ENCODE measurements around the gene NRTN. TPM values are rescaled to one million over a fixed set of nuclear protein-coding genes. Genes with fewer than 3 reads are reported as not detected.

The NRTN gene
- total and polyA plus RNA-seq, 2 of the 13 experiments (the other 11 are each of a cell fraction or from before 2014, with no cell fraction given), result 4.1 to 5.3 TPM

DNA sequence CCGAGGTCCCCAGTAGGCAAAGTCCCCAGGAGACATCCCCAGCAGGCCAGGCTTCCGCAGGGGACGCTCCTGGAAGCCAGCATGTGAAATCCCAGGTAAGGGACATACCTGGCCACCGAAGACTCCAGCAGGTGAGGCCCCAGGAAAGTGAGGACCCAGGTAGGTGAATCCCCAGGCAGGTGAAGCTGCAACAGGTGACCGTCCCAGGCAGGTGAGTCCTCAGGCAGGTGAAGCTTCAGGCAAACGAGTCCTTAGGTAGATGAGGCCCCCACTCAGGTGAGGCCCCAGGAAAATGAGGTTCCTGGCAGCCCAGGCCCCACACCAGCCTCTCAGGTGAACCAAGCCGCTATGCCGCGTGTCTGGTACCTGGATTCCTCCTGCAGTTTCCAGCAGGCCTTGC, 26.3 kb downstream of the NRTN start (continued):
- no peak for TF ChIP-seq KAT7 (CRISPR knock-in tag; IDR thresholded peaks at IDR 0.05; ENCODE audit: borderline replicate concordance)
- TF ChIP-seq ZNF615 (CRISPR knock-in tag; IDR thresholded peaks at IDR 0.05; ENCODE audit: borderline replicate concordance), result no peak

DNA sequence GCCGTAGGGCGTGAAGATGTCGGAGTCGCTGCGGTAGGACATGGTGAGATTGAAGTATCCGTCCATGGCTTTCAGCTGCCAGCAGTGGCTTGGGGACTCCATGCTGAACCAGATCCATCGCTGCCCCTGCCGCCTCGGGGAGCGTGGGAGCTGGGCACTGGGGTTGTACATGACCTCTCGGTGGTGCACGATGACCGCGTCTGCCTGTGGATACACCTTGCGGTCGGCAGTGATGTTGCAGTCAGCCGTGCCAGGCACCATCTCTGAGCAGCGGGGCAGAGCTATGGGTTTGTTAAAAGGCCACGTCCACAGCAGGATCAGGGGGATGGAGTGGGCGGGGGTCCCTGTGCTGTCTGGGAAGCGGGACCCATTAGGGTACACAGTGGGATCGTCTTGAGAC, 27.2 kb downstream of the NRTN start:
- Histone ChIP-seq H3K79me2 (ENCODE audit: insufficient read depth, low read length) (peaks cover 14% of the 10 kb centered on the region), H3K4me1 (ENCODE audit: insufficient read depth, low read length) (peaks cover 54% of the 10 kb centered on the region), H3K36me3 (replicated peaks in 1 of 2; ENCODE audit: control insufficient read depth in 1 of 2, insufficient read depth in 2 of 2, low read length in 2 of 2) (peaks cover 0 to 5% of the 10 kb centered on the region in 2 experiments; a peak in 2 of 5 replicates), H2AFZ (ENCODE audit: low read length) (no peak overlapping the region), H3K4me3 (replicated peaks in 1 of 3; ENCODE audit: insufficient read depth in 1 of 3, low read depth in 2 of 3, low read length in 3 of 3) (no peak overlapping the region), H3K9me3 (ENCODE audit: low read length) (no peaks in the 10 kb centered on the region), H3K27ac (ENCODE audit: extremely low read length, insufficient read depth, low read length) (no peak overlapping the region), H3K27me3 (ENCODE audit: control insufficient read depth in 1 of 2, insufficient read depth in 2 of 2, low read length in 2 of 2) (no peaks in the 10 kb centered on the region; a peak in 1 of 5 replicates), H4K20me1 (ENCODE audit: insufficient read depth, low read length) (no peaks in the 10 kb centered on the region), H3K9ac (ENCODE audit: insufficient read depth, low read depth, low read length) (no peak overlapping the region), H3K4me2 (ENCODE audit: low read depth, low read length) (no peak overlapping the region)
- no TSS peak for BruUV-seq (replicated peaks)
- no peak for ATAC-seq
- intact Hi-C loops (cut with micrococcal nuclease; ENCODE audit: unreplicated experiment) (no loop called here), in situ Hi-C loops (cut with HindIII; ENCODE audit: extremely low pct_ligation_motif_present, low pct_unique_long_range_greater_than_20kb) (no loop called here)
- WGBS (ENCODE audit: low lambda C conversion rate), result 96% methylated on average over 15 of the region's 22 CpGs
- ChIA-PET POLR2A (interaction anchor here (0.9 kb wide), 1 partner anchor 72 kb away, joined by 3 read pairs; the partner anchor contains the start of gene NDUFA11), CTCF (ENCODE audit: low intra/inter-chr PET ratio, low total read pairs) (no interaction called here)
- no peak for TF ChIP-seq SNAI1 (CRISPR knock-in tag; IDR thresholded peaks at IDR 0.05; ENCODE audit: borderline replicate concordance)
- TF ChIP-seq, protein P1, sequence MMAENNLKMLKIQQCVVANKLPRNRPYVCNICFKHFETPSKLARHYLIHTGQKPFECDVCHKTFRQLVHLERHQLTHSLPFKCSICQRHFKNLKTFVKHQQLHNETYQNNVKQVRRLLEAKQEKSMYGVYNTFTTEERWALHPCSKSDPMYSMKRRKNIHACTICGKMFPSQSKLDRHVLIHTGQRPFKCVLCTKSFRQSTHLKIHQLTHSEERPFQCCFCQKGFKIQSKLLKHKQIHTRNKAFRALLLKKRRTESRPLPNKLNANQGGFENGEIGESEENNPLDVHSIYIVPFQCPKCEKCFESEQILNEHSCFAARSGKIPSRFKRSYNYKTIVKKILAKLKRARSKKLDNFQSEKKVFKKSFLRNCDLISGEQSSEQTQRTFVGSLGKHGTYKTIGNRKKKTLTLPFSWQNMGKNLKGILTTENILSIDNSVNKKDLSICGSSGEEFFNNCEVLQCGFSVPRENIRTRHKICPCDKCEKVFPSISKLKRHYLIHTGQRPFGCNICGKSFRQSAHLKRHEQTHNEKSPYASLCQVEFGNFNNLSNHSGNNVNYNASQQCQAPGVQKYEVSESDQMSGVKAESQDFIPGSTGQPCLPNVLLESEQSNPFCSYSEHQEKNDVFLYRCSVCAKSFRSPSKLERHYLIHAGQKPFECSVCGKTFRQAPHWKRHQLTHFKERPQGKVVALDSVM (CRISPR knock-in tag; IDR thresholded peaks at IDR 0.05), result no peak
- TF ChIP-seq ISX (CRISPR knock-in tag; conservative IDR thresholded peaks at IDR 0.05), result no peak
- TF ChIP-seq ASH2L (IDR thresholded peaks at IDR 0.05; ENCODE audit: insufficient read length, low read depth, low read length), result no peak
- TF ChIP-seq ZNF816 (CRISPR knock-in tag; IDR thresholded peaks at IDR 0.05; ENCODE audit: borderline replicate concordance), result no peak
- no peak for TF ChIP-seq ZNF484 (CRISPR knock-in tag; IDR thresholded peaks at IDR 0.05; ENCODE audit: borderline replicate concordance, low read depth)
- no peak for TF ChIP-seq HOXA7 (CRISPR knock-in tag; IDR thresholded peaks at IDR 0.05)
- no peak for TF ChIP-seq ZNF615 (CRISPR knock-in tag; IDR thresholded peaks at IDR 0.05; ENCODE audit: borderline replicate concordance)
- 0 out of 2 replicates have a peak, but pooled peaks have one; percentile 30 for TF ChIP-seq RBFOX2 (IDR thresholded peaks at IDR 0.05; ENCODE audit: low read depth, low read length)
- TF ChIP-seq FOXK1 (CRISPR knock-in tag; IDR thresholded peaks at IDR 0.05; ENCODE audit: borderline replicate concordance, low read depth), result no peak
- TF ChIP-seq ZNF232 (CRISPR knock-in tag; IDR thresholded peaks at IDR 0.05; ENCODE audit: borderline replicate concordance), result no peak
- no peak for TF ChIP-seq ZSCAN9 (CRISPR knock-in tag; IDR thresholded peaks at IDR 0.05; ENCODE audit: borderline replicate concordance)
- TF ChIP-seq ZKSCAN8 (CRISPR knock-in tag; IDR thresholded peaks at IDR 0.05; ENCODE audit: borderline replicate concordance), result no peak
- TF ChIP-seq KDM6A (CRISPR knock-in tag; IDR thresholded peaks at IDR 0.05; ENCODE audit: low read depth), result no peak
- TF ChIP-seq ZBTB38 (CRISPR knock-in tag; IDR thresholded peaks at IDR 0.05), result peak; percentile 40; the same call in 1 of the 2 replicates
- TF ChIP-seq ZNF605 (CRISPR knock-in tag; IDR thresholded peaks at IDR 0.05), result no peak
- TF ChIP-seq ARNT2 (CRISPR knock-in tag; IDR thresholded peaks at IDR 0.05; ENCODE audit: low read depth), result no peak
- TF ChIP-seq IKZF4 (CRISPR knock-in tag; IDR thresholded peaks at IDR 0.05; ENCODE audit: borderline replicate concordance, low read depth, not compliant biosample characterization), result no peak
- peak; percentile 36 for TF ChIP-seq AGO2 (optimal IDR thresholded peaks at IDR 0.05; ENCODE audit: low read depth, low read length)
- DNase-seq (ENCODE audit: low spot score), result no peak
- FAIRE-seq, result no peak
